ENCODE data around the gene EIF4G2.
A peak's percentile ranks its signal among the peaks of the same experiment; 100 is the strongest.

The EIF4G2 gene

GRCh38 chr11:10777393-10777793 is 31.3 kb downstream of the EIF4G2 start:
- H3K27me3 Mint-ChIP-seq, result no peaks in the 10 kb centered on the region
- DNase-seq, result no peak
- no peak overlapping the region for H3K4me3 Mint-ChIP-seq
- CTCF ChIA-PET, result interaction anchor here (1.8 kb wide), 1 partner anchor 15 kb away, joined by 5 read pairs; no protein-coding TSS in a partner anchor
- H3K4me1 Mint-ChIP-seq, result no peaks in the 10 kb centered on the region
- no peaks in the 10 kb centered on the region for H3K9me3 Mint-ChIP-seq
- H3K27ac Mint-ChIP-seq, result no peak overlapping the region
- peaks cover 45% of the 10 kb centered on the region for H3K36me3 Mint-ChIP-seq

DNA sequence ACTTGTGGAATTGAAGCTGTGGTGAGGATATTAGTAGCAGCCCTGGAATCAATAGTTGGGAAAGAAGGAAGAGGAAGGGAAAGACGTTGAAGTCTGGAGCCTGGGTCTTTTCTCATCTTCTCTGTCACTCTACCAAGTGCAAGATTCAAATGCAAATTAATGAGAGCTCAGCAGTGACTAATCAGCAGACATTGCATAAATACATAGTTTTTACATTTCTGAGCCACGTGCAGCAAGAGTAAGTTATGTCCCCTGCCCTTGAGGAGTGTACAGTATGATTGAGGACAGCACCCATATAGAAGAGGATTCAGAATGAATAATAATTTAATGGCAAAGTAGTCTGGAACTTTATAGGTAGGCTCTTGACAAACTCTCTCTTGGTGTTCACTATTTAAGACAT is 33.9 kb downstream of the EIF4G2 start:
- Mint-ChIP-seq H3K27me3 (no peaks in the 10 kb centered on the region), H3K4me1 (no peaks in the 10 kb centered on the region), H3K36me3 (peaks cover 65% of the 10 kb centered on the region), H3K4me3 (no peak overlapping the region), H3K9me3 (no peaks in the 10 kb centered on the region), H3K27ac (no peak overlapping the region)
- CTCF ChIA-PET, result interaction anchor here (0.7 to 2.9 kb wide), 2 partner anchors 15 to 18 kb away, joined by 3 to 9 read pairs; no protein-coding TSS in a partner anchor
- DNase-seq, result no peak

DNA sequence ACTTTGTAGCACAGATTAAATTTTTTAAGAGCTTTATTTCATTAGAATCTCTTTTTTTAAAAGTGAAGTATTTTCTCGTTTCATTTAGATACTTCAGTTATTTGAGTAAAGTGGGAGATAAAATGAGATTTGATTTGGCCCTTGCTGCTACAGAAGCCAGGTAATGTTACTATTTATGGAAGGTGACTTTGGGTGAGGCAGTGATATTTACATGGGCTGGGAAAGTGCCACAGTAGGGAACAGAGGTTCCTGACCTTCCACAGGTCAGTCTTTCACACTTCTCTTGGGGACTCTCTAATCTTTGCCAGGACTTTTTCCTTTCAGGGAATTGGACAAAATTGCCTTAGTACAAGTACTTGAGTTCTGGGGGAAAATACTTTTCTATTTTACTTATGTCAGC is 37.3 kb downstream of the EIF4G2 start:
- Mint-ChIP-seq H3K27ac (no peak overlapping the region), H3K9me3 (no peaks in the 10 kb centered on the region), H3K36me3 (peaks cover 70% of the 10 kb centered on the region), H3K27me3 (no peaks in the 10 kb centered on the region), H3K4me1 (no peaks in the 10 kb centered on the region), H3K4me3 (no peak overlapping the region)
- DNase-seq, result no peak
- CTCF ChIA-PET, result interaction anchor here (0.9 to 3.5 kb wide), 9 partner anchors 10 to 250 kb away, joined by 3 to 12 read pairs (median 4); partner anchors contain the start of gene CTR9

DNA sequence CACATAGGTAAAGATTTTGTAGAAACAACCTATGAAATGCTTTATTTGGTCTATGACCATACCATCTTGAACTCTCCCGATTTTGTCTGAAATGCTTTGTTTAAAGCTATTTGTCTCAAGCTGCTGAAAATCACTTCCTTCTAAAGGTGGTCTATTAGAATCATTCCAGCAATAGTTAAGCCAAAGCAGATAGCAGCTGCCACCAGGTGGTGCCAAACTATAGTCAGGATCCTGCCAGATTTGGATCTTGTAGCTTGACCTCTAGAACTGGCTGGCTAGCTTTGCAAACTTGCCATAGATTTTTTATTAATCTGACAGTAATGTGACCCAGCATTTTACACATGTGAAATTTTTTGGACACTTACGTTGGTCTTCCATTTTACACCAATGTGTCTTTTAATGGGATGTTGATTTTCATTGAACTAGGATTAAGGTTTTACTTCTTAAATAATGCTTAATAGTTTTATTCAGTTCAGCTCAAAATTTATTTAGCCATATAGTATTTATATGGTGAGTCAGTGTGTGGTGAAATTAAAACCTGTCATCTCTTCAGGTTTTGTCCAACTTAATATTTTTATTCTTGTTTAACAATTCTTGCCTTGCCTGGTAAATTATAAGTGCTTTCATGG is 38.0 kb downstream of the EIF4G2 start:
- Mint-ChIP-seq H3K27ac (no peak overlapping the region), H3K27me3 (no peaks in the 10 kb centered on the region), H3K9me3 (no peaks in the 10 kb centered on the region), H3K4me1 (no peaks in the 10 kb centered on the region), H3K4me3 (no peak overlapping the region), H3K36me3 (peaks cover 70% of the 10 kb centered on the region)
- CTCF ChIA-PET, result interaction anchor here (0.7 to 3.5 kb wide), 19 partner anchors 9 to 365 kb away, joined by 3 to 13 read pairs (median 4); partner anchors contain the start of gene CTR9
- peak; percentile 47 for DNase-seq

GRCh38 chr11:10764412-10764811 is 44.3 kb downstream of the EIF4G2 start:
- Mint-ChIP-seq H3K4me1 (peaks cover 8% of the 10 kb centered on the region), H3K4me3 (no peak overlapping the region), H3K27ac (no peak overlapping the region), H3K27me3 (no peaks in the 10 kb centered on the region), H3K9me3 (no peaks in the 10 kb centered on the region), H3K36me3 (peaks cover 54% of the 10 kb centered on the region)
- CTCF ChIA-PET, result no interaction called here
- DNase-seq, result no peak

GRCh38 chr11:10763766-10764165 is 45.0 kb downstream of the EIF4G2 start:
- Mint-ChIP-seq H3K36me3 (peaks cover 50% of the 10 kb centered on the region), H3K9me3 (no peaks in the 10 kb centered on the region), H3K4me1 (peaks cover 8% of the 10 kb centered on the region), H3K27ac (no peak overlapping the region), H3K4me3 (no peak overlapping the region), H3K27me3 (no peaks in the 10 kb centered on the region)
- CTCF ChIA-PET, result interaction anchor here (1.5 to 2.0 kb wide), 2 partner anchors 26 to 29 kb away, joined by 3 to 6 read pairs; no protein-coding TSS in a partner anchor
- DNase-seq, result no peak

GRCh38 chr11:10762913-10763421 is 45.8 kb downstream of the EIF4G2 start:
- Mint-ChIP-seq H3K4me1 (peaks cover 8% of the 10 kb centered on the region), H3K27ac (no peak overlapping the region), H3K9me3 (no peaks in the 10 kb centered on the region), H3K36me3 (peaks cover 48% of the 10 kb centered on the region), H3K4me3 (no peak overlapping the region), H3K27me3 (no peaks in the 10 kb centered on the region)
- DNase-seq, result no peak
- CTCF ChIA-PET, result interaction anchor here (1.5 to 2.0 kb wide), 2 partner anchors 25 to 30 kb away, joined by 3 to 6 read pairs; no protein-coding TSS in a partner anchor

DNA sequence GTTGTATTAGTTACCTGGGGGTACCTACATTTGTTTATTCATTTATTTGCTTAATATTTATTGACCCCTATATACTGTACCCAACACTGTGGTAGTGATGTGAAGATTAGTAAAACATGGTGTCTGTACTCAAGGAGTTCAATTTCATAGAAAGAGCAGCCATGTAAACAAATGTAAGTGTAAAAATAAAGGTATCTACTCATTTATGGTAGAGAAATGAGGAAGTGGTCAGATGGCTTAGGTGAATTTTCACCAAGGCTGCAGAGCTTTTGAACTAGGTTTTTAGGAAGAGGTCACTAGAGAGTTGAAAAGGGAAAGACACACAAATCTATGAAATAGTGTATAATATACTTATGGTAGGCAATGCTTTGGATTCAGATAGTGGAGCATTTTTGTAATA is 46.5 kb downstream of the EIF4G2 start:
- Mint-ChIP-seq H3K9me3 (no peaks in the 10 kb centered on the region), H3K27me3 (no peaks in the 10 kb centered on the region), H3K27ac (peak overlapping the region; percentile 53), H3K4me3 (no peak overlapping the region), H3K36me3 (peaks cover 42% of the 10 kb centered on the region), H3K4me1 (peaks cover 8% of the 10 kb centered on the region)
- DNase-seq, result no peak
- CTCF ChIA-PET, result interaction anchor here (1.2 to 2.0 kb wide), 2 partner anchors 9 to 31 kb away, joined by 5 to 6 read pairs; no protein-coding TSS in a partner anchor

DNA sequence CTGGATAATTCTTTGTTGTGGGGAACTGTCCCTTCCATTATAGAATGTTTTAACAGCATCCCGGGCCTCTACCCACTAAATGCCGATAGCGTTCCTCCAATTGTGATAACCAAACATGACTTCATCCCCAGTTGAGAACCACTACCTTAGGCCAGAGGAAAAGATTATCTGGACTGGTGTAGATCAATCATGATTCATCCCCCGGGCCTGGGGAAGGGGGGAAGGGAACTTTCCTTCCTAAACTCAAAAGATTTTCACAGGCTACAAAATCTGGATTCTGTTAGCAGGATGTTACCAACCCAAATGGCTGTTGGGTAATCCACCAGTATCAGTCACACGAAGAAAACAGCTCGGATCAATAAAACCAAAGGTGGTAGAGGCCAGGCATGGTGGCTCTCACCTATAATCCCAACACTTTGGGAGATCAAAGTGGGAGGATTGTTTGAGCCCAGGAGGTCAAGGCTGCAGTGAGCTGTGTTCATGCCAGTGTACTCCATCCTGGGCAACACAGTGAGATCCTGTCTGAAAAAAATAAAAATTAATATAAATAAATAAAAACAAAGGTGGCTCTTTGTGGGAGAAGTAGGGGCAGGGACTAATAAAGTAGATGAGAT is 47.5 kb downstream of the EIF4G2 start:
- CTCF ChIA-PET, result interaction anchor here (1.2 kb wide), 1 partner anchor 10 kb away, joined by 5 read pairs; no protein-coding TSS in a partner anchor
- Mint-ChIP-seq H3K36me3 (peaks cover 38% of the 10 kb centered on the region), H3K4me3 (no peak overlapping the region), H3K9me3 (no peaks in the 10 kb centered on the region), H3K4me1 (peaks cover 8% of the 10 kb centered on the region), H3K27ac (no peak overlapping the region), H3K27me3 (no peaks in the 10 kb centered on the region)
- no peak for DNase-seq

DNA sequence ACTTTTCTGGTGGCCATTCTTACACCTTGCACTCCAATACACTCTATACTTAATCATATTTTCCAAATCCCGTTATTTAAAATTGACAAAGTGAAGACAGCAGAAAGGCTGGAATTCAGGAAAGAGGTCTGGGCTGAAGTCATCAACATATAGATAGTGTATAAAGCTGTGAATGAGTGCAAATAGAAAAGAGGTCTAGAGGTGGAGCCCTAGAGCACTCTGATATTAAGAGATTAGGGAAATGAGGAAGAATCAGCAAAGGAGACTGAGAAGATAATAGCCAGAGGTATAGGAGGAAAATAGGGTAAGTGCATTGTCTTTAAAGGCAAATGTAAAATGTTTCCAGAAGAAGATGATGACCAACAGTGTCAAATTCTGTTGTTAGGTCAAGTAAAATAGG is 49.8 kb downstream of the EIF4G2 start:
- Mint-ChIP-seq H3K27me3 (no peaks in the 10 kb centered on the region), H3K9me3 (no peaks in the 10 kb centered on the region), H3K27ac (no peak overlapping the region), H3K4me1 (peaks cover 8% of the 10 kb centered on the region), H3K36me3 (peaks cover 32% of the 10 kb centered on the region), H3K4me3 (no peak overlapping the region)
- no peak for DNase-seq
- CTCF ChIA-PET, result interaction anchor here (1.3 to 2.7 kb wide), 2 partner anchors 12 to 50 kb away, joined by 3 to 12 read pairs; partner anchors contain the start of gene EIF4G2

DNA sequence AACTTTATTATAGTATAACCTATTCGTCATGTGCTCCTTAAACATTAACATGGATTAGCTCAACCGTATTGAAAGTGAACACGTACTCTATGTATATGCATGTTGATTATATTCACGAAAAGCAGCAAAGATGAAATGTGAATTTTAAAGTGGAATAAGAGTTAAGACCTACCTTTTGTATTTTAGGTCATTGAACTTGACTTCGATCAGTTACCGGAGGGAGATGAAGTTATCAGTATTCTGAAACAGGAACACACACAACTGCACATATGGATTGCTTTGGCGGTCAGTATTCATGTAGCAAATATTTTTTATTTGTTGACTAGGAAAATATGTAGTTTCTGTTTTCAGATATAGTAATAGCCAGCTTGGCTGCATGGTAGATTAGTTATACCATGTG is 56.2 kb downstream of the EIF4G2 start:
- Mint-ChIP-seq H3K27me3 (no peaks in the 10 kb centered on the region), H3K4me3 (peak overlapping the region; percentile 96), H3K4me1 (peaks cover 35% of the 10 kb centered on the region), H3K9me3 (no peaks in the 10 kb centered on the region), H3K27ac (no peak overlapping the region), H3K36me3 (peaks cover 26% of the 10 kb centered on the region)
- CTCF ChIA-PET, result interaction anchor here (1.0 to 2.7 kb wide), 2 partner anchors 18 to 210 kb away, joined by 3 to 12 read pairs; no protein-coding TSS in a partner anchor
- no peak for DNase-seq

- H3K9me3 Mint-ChIP-seq, result no peaks in the 10 kb centered on the region
These were observed 56.7 kb downstream of the EIF4G2 start for GRCh38 chr11:10752061-10752460.

DNA sequence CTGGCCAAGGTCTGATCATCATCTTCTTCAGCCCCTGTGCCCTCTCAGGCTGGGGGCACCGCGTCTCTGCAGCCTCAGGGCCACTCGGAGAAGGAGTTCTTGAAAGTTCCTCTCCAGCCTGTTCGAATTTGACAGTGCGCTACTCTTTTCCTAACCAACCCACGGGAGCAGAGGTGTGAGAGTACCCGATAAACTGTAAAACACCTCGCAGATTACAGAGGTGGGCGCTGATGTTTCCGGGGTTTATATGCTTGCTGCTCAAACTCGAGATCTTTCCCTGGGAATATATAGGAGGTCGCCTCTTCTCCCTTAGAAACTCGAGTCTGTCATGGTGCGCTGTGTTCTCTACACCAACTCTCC is 57.2 kb downstream of the EIF4G2 start:
- Mint-ChIP-seq H3K4me1 (peaks cover 35% of the 10 kb centered on the region), H3K9me3 (no peaks in the 10 kb centered on the region)
- CTCF ChIA-PET, result interaction anchor here (1.5 to 2.7 kb wide), 2 partner anchors 19 to 211 kb away, joined by 4 to 12 read pairs; partner anchors contain the start of gene RNF141

More at GRCh38 chr11:10752061-10752460, 56.7 kb downstream of the EIF4G2 start:
- Mint-ChIP-seq H3K27ac (peak overlapping the region; percentile 93), H3K4me3 (peak overlapping the region; percentile 96), H3K4me1 (peaks cover 35% of the 10 kb centered on the region), H3K27me3 (no peaks in the 10 kb centered on the region), H3K36me3 (peaks cover 24% of the 10 kb centered on the region)
- DNase-seq, result no peak
- CTCF ChIA-PET, result interaction anchor here (1.0 to 2.7 kb wide), 3 partner anchors 18 to 211 kb away, joined by 3 to 12 read pairs (median 4); partner anchors contain the start of gene RNF141

More for the DNA sequence above, 57.2 kb downstream of the EIF4G2 start:
- peaks cover 23% of the 10 kb centered on the region for H3K36me3 Mint-ChIP-seq
- peak overlapping the region; percentile 96 for H3K4me3 Mint-ChIP-seq
- peak overlapping the region; percentile 93 for H3K27ac Mint-ChIP-seq
- H3K27me3 Mint-ChIP-seq, result no peaks in the 10 kb centered on the region
- DNase-seq, result no peak
